Femur (tissue), 1 donor: Measurements from ENCODE around the gene MUC5AC.
A peak's percentile ranks its signal among the peaks of the same experiment; 100 is the strongest.

Experiments used
- DNase-seq: peaks from one replicate; pipeline ENCODE4 v3.0.0-alpha.2; 2017

Gene MUC5AC

DNA sequence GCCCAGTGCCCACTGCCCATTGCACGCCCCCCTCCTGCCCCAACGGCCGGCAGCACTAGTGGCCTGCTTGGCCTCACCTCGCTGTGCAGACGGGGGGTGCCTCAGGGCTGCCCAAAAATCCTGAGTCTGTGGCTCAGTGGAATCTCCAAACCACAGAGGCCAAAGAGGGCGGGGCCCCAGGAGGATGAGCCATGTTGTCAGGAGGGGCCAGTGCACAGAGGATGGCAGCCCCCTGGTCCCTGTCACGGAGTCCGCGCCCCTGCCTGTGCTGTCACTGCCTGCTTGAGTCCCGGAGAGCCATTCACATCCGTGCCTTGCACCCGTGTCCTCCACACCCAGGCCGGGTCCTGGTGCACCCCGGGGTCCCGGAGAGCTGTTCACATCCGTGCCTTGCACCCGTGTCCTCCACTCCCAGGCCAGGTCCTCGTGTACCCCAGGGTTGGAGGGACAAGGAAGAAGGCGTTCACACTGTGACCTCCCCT, 36.4 kb upstream of the MUC5AC start:
- peak; percentile 12 for DNase-seq

DNA sequence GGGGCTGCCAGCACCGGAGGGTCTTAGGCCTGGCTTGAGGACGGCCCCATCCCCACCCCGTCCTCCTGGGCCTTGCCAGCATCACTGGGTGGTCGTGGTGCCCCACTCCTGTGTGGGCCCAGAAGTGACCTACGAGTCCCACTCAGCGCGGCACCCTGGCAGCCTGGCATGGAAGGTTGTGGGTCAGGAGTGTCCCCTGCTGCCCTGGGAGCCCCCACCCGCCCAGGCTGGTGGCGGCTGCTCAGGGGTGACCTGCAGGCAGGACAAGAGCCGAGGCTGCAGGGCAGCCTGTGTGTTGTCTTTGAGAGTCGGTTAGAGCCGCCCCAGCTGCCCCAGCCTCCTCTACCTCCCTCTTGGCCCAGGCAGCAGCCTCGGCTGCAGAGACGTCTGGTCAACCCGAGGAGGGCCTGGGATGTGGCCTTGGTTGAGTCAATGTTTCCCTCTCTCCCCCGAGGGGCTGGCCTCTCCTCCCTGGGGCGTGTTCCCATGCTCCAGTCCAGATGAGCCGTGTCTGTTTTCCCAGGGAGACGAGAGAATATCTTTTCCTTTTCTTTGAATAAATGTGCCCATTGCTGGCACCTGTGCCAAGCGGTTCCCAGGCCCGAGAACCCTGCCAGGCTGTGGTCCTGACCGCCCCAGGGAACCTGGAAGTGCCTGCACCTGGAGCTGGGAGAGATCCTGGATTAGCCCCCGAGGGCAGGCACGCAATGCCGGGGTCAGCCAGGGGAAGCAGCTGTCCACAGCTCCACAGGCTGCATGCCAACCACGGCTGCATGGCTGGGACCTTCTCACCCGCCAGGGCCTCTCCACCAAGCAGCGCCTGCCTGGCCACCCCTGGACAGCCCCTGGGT, 35.7 kb upstream of the MUC5AC start:
- DNase-seq = peak; percentile 15

DNA sequence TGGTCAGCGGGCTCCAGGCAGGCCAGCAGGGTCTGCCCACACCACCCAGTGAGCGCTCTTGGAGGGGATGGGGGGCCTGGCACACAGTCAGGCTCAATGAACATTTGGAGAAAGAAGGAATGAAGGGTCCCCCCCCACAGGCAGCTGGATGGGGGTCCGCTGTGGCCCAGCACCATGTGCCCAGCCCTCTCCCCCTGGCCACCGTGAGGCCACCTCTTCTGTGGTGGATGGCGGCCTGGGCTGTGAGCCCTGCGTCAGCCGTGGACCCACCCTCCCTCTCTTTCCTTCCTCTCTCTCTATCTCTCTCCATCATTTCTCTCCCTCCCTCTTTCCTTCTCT, 35.1 kb upstream of the MUC5AC start:
- no peak for DNase-seq

DNA sequence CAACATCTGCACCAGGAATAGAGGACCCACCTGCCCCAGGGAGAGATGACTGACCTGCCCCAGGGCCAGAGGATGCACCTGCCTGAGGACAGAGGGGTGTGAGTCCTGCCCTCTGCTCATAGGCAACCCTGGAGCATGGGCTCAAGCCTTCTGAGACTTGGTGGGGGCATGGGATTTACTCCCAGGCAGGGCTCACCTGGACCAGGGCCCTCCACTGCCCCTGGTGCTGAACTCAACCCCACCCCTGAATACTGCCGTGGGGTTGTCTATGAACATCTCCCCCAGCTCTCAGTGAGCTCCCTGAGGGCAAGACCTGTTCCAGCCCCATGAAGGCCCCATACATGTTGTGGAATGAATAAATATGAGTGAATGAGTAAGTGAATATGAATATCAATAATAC, 33.8 kb upstream of the MUC5AC start:
- no peak for DNase-seq

DNA sequence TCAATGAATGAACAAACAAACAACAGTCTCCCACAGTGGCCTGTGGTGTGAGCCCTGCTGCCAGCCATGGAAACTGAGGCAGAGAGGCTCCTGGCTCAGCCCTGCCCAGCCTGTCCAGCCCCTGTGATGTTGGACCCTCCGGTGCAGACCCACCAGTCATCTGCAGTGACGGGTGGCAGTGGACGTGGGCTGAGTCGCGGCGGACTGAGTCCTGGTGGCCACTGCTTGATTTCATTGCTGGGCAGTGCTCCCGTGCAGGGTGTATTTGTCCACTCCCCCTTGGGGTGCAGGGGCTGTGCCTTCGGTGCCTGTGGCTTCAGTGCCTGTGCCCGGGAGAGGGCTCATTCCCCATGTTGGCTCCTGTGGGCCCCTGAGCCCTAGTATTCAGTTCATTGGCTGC, 31.9 kb upstream of the MUC5AC start:
- DNase-seq = no peak

DNA sequence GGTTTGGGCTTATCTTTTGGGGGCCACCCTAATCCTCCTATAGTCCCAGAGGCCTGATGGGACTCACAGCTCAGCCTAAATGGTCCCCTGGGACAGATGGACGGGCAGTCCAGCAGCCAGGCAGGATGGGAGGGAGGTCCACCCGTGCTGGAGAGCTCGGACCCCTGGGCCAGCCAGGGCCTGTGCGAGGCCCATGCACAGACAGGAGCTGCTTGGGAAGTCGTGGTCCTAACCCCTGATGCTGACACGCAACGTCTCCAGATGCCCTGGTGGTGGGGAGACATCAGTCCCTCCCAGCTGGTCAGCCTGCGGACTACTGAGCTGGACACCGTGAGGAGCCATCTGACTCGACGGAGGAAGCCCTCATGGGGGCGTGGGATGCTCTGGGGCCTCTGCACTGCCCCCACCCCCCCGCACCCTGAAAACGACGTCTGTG, 31.2 kb upstream of the MUC5AC start:
- DNase-seq = no peak

DNA sequence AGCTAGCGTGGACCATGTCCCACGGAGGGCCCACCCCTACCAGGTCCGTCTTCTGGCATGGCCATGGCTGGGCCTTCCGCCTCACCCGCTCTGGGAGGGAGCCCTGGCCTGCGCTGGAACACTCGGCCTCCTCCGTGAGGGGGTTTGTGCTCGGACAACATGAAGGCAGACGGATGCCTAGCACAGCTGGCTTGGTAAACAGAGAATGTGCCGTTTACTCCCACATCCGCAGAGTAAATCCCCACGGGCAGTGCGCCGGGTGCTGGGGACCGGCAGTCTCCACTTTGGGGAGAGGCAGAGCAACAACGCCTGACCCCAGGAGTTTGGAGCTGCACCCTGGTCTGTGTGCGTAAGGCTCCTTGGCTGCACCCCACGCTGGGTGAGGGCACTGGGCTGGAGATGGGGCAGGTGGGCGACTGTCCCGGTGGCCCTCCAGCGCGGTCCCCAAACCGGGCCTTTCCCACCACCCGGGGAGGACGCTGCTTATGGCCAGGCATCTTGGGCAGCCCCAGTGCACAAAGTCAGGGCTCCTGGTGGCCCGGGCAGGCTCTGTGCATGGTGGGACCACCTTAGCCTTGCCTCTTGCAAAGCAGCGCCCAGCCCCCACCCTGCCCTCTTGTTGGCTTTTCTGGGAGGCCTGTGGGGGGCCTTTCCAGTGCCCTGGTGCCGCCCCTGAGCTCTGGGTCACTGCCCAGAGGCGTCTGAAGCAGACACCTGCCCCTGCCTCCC, 30.7 kb upstream of the MUC5AC start:
- no peak for DNase-seq

DNA sequence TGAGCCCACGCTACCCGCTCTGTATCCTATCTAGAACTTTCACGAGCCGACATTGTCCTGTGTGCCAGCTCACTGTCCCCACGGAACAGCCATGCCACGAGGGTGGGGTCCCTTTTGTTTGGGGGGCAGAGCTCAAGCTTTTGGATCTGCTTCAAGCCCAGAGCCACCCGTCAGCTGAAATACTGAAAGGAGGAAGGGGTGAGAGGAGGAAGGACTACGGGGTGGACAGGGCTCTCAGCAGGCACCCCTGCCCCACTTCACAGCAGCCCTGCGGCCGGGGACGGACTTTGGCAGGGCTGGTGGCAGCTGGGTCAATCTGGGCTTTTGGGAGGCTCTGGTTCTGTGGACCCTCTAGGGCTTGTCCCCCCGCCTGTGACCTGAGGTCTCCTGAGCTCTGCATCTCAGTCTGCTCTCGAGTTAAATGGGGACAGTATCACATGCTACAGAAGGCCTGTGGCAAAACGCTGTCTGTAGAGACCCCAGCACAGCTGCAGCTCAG, 30.0 kb upstream of the MUC5AC start:
- no peak for DNase-seq

DNA sequence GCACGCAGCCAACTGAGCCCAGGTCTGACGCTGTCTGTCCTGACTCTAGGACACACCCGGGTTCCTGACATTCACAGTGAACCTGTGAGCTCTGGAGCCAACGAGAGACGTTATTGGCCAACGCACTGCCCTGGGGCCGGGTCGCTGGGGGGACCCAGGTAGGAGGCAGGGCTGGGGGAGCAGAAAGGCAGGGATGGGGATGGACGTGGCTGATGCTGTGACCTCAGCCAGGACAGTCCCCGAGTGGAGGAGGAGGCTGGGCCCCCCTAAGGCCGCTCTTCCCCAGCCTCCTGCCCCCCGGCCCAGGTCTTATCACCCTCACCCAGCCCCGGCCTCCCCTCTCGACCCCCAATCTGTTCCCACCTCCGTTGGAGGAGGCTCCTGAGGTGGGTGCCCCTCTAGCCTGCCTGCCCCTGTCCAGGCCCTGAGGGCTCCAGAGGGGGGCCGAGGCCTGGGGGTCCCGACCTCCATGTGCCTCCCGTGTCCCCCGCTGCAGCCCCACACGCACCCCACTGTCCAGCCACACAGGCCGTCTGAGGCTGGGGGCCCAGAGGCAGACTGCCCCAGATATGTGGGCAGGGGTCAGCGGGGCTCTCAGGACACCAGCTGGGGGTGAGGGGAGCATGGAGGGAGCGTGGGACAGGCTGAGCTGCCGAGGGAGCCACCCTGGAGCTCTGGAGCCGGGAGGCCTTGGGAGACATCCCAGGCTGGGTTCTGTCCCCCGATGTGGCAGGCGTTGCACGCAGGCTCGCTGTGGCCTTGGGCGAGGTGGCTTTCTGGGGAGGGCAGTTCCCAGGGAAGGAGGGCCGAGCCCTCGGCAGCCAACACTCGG, 29.2 kb upstream of the MUC5AC start:
- no peak for DNase-seq

DNA sequence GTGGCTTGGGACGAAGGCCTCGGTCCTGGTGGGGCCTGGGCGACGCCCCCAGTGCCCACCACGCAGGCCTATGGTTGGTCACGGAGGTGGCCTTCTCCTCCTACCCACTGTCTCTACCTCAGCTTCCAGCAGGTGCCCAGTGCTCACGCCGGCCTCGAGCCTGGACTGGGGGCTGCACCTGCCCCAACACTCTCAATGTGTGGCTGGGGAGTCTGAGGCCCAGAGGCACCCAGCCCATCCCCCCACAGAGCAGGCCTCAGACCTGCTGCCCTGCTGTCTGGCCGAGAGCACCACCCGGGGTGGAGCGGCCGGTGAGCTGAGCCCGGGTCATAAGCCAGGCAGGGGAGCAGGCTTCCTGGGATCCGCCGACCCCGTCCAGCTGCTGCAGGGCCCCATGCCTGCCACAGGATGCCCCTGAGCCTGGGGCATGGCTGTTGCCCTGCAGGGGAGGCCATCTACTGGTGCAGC, 28.6 kb upstream of the MUC5AC start:
- DNase-seq = no peak

DNA sequence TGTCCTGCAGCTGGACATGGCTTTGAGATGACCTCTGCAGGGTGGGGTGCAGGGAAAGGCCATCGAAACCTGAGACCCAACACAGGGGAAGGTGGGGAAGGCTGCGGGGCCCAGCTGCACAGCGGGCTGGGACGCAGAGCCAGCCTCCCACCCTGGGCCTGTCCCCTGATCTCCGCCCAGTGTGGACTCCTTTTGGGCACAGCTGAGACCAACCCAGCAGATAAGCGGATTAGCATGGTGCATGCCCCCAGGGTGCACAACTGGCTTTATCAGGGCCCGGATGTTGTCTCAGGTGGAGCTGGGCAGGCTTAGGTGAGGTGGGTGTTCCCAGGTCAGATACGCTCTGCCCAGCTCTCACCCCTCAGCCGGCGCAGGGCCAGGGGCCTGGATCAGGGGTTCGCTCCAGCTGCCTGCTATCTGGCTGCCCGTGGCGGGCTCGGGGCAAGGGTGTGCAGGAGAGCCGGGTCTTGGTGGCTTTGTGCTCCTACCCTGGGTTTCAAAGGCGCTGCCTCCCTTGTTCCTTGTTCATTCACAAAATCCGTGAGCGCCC, 28.1 kb upstream of the MUC5AC start:
- no peak for DNase-seq

DNA sequence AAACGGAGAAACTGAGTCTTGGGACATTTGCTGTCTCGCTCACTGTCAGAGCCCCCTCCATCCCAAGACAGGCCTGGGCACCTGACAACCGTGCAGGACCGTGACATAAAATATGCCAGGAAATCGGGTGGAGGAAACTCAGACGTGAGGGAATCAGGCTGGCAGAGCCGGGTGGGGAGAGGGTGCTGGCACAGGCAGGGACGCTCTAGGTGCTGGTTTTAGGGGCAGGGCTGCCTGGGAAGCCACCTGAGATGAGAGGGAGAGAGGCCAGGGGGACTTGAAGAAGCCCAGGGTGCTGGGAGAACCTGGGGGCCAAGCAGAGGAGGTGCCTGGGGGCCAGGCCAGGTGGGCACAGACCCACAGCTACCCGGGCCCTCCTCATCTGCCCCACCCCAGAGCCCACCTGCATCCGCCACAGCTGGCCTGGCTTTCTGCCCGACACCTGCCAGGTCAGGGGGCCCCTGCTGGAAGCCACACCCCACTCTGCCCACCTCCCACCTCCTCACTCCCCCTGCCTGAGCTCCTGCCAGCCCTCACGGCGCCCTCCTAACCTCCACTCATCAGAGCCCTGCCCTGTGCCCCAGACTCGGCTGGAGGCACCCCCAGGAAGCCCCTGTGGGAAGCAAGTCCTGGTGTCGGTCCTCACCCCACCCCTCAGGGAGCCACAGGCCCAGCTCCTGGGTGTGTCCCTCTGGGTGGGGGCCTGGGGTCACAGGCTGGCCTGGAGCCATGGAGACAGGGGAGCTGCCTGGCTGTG, 27.3 kb upstream of the MUC5AC start:
- DNase-seq = no peak

DNA sequence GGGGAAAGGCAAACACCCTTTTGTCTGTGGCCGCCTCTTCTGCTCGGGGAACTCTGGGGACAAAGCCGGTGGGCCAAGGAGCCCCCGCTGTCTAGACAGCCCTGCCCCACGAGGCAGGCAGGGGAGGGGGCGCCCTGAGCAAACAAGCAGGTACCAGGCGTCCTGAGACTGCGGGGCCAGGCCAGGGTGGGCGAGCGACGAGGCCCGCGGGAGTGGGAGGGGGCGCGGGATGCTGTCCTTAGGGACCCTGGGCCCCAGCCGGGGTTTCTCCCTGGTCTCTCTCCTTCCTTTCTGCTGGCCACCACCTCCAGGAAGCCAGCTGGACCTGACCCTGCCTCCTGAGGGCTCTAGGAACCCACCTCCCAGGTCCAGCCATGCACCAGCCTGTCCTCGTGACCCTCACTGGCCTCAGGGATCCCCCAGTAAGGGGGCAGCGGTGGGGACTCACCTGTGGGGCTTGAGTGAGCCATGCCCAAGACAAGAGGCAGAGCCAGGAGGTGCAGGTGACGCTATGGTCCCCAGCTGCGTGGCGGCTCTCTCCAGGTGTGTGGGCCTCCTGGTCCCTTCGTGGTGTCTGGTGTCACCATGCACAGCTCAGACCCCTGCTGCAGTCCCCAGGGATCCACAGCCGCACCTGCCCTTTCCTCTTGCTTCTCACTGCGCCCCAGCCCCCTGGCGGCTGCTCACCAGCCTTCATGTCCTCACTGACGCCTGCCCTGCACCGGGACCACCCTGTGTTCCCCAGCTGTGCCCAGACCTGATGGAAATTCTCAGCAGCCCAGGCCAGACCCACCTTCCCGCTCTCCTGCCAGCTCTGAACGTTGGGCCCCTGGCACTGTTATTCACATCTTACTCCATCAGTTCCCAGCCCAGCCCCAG, 26.5 kb upstream of the MUC5AC start:
- no peak for DNase-seq

DNA sequence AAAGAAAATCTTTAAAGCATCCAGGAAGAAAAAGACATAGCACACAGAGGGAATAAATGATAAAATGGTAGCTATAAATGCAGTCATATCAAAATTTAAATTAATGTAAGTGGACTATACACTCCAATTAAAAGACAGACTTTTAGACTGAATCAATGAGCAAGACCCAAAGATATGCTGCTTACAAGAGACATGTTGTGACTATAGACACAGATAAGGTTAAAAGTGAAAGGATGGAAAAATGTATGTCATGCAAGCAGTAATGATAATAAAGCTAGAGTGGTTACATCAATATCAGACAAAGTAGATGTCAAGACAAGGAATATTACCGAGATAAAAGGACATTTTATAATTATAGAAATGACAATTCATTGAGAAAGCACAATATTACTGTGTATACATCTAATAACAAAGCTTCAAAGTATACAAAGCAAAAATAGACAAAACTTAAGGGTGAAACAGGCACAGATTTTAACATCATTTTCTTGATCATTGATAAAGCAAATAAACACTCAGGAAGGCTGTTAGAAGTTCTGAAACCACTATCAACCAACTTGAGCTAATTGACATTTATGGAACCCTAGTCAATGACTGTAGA, 22.8 kb upstream of the MUC5AC start:
- DNase-seq = no peak

DNA sequence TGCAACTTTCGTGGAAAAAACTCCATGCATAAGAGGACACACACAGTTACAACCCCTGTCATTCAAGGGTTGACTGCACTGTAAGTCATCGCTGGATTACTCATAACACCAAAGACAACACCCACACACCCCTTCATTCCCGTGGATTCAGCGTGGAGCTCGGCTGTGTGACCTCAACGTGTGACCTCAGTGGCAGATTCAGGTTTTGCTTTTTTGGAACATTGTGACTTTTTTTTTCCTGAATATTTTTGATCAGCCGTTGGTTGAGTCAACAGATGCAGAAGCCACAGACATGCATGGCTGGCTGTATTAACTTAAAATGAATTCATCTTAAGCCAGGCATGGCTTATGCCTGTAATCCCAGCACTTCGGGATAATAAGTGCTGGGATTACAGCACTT, 19.7 kb upstream of the MUC5AC start:
- no peak for DNase-seq

DNA sequence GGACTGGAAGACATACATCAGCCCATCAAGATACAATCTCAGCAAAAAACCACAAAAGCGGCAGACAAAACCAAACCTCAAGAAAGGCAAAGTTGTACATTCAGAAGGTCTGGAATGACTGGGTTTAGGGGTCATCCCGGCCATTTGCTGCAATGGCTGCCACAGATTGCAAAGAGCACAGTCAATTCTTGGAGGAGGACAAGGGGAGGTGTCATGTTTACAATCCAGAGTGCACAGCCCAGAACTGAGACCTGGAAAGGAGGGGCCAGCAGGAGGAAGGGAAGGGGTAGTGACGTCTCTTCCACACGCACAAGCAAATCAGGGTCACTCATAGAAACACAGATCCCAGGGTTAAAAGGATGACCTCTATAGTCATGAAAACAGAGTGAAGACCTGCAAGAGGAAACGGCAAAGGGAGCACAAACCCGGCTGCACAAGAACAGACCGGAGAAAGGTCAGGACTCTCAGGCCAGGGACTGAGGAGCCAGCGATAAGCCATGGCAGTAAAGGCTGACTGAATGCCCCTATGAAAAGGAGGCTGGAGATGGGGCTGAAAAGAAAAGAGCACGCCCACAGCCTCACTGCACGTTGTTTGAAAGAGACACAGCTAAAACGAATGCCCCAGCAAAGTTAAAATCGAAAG, 18.2 kb upstream of the MUC5AC start:
- no peak for DNase-seq

DNA sequence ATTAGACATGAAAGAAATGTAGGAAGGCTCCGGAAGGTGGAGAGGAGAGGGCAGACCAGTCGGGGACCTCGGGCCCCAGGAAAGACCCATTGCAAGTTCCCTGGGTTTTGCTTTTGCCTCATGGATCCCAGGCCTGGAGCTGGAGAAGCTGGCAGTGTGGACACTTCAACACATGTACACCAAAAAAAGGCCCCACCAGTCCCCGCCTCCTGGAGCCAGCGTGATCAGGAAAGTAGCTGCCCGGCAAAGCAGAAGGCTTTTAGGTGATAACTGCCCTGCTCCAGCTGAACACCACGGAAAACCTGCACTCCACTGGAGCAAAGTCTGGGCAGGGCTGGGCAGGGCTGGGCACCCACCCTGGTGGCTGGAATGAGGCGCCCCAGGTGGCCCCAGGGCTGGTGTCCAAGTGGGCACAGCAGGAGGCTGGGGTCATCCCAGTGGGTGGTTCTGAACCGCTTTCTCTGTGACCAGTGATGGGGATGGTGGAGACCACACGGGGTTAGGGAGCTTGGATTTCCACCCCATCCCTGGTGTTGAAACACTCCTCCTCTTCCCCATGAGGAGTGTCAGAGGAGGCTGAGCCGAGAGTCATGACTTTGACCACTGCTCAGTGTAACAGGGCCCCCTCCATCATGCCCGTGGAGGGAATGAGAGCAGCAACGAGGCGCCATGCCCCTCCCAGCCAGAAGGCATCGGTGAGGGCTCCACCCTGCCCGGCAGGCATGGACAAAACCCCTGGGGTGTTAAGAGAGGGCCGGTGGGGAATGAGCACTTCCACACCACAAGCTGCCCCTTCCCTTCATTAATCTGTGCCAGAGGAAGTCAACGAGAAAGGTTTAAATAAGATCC, 16.9 kb upstream of the MUC5AC start:
- no peak for DNase-seq

DNA sequence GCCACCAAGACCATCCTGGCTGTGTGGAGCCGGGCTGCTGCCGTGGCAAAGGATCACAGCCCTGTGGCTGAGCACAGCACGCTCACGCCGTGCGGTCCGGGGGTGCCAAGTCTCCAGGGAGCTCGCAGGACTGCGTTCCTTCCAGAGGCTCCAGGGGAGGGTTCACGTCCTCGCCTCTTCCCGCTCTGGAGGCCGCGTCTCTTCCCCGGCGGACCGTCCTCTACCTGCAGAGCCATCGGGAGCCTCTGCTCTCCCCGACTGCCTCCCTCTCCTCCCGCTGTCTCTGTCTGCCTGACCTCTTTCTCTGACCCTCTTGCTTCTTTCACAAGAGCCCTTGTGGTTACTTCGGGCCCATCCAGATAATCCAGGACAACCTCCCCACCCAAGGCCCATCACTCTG, 11.4 kb upstream of the MUC5AC start:
- no peak for DNase-seq

DNA sequence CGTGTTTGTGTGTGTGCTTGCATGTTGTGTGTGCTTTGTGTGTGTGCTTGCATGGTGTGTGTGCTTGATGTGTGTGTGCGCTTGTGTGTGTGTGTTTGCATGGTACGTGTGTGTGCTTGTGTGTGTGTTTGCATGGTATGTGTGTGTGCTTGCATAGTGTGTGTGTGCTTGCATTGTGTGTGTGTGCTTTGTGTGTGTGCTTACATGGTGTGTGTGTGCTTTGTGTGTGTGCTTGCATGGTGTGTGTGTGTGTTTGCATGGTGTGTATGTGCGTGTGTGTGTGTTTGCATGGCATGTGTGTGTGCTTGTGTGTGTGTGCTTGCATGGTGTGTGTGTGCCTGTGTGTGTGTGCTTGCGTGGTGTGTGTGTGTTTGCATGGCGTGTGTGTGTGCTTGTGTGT, 10.0 kb upstream of the MUC5AC start:
- no peak for DNase-seq
